ENCODE data around the gene LDLRAD2.

- TF ChIP-seq CTCF (conservative IDR thresholded peaks at IDR 0.05; ENCODE audit: low read length) = no peak
- TF ChIP-seq EZH2phosphoT487 (IDR thresholded peaks at IDR 0.05; ENCODE audit: borderline replicate concordance) = no peak
Observed at GRCh38 chr1:21873174-21873573, 61.1 kb downstream of the LDLRAD2 start.

All from Loucy (cell line).